Colon (tissue), 2 donors: ENCODE data around the gene KLF9.

Source experiments
- FAIRE-seq: peaks from 2 replicates; lab custom pipeline; 2012; peaks lifted over from hg19 to GRCh38; lab: Jason Lieb, UNC
- donor health status: control.
- donor health status: control.

Gene KLF9

GRCh38 chr9:70355801-70356200, 58.7 kb downstream of the KLF9 start:
- no peak for FAIRE-seq

- no peak for FAIRE-seq
Measured at GRCh38 chr9:70352802-70353201, 61.7 kb downstream of the KLF9 start.

GRCh38 chr9:70352356-70352755, 62.1 kb downstream of the KLF9 start:
- FAIRE-seq, result no peak

GRCh38 chr9:70347046-70347445, 67.4 kb downstream of the KLF9 start:
- no peak for FAIRE-seq

- FAIRE-seq, result peak; percentile 98
Measured at GRCh38 chr9:70340572-70340971, 73.9 kb downstream of the KLF9 start.
